Type B pancreatic cell (in vitro differentiated cells): ENCODE results near the gene SPTB. TPM values are rescaled to one million over a fixed set of nuclear protein-coding genes. Genes with fewer than 3 reads are reported as not detected.

Experiments
- DNase-seq: peaks from one replicate; pipeline ENCODE4 v3.0.0; 2021; ENCODE audit warnings: mixed read lengths; ENCODE audit not compliant: unreplicated experiment; ENCODE audit errors: extremely low spot score
- H3K27ac Mint-ChIP-seq: 2 replicates; pipeline ENCODE4 v1.8.0; 2021; ENCODE audit warnings: mild to moderate bottlenecking, mixed read lengths
- H3K27me3 Mint-ChIP-seq: 2 replicates; pipeline ENCODE4 v1.8.0; 2021; ENCODE audit warnings: mixed read lengths
- H3K36me3 Mint-ChIP-seq: 2 replicates; pipeline ENCODE4 v1.8.0; 2021; ENCODE audit warnings: mixed read lengths
- H3K4me1 Mint-ChIP-seq: one replicate; pipeline ENCODE4 v1.8.0; 2021; ENCODE audit warnings: mixed read lengths; ENCODE audit not compliant: unreplicated experiment
- H3K4me3 Mint-ChIP-seq: 2 replicates; pipeline ENCODE4 v1.8.0; 2021; ENCODE audit warnings: mild to moderate bottlenecking, mixed read lengths
- H3K9me3 Mint-ChIP-seq: 2 replicates; pipeline ENCODE4 v1.8.0; 2021; ENCODE audit warnings: mixed read lengths
- total RNA-seq: library from RNA; stranded (reverse); gene quantifications from 2 replicates; pipeline ENCODE4 v1.2.1, GENCODE V29; 2021; ENCODE audit warnings: low replicate concordance
- TF ChIP-seq, protein P1 (sequence below): fragments of 200-600 bp; sonication (generic); conservative IDR thresholded peaks from 2 replicates; pipeline ENCODE4 v1.5.0; 2021; ENCODE audit warnings: antibody characterized with exemption, mild to moderate bottlenecking

The SPTB gene
- total RNA-seq, 1 donor from 2014 or later, result 3.8 TPM

GRCh38 chr14:64773046-64773445 lies 106.7 kb downstream of the SPTB start:
- Mint-ChIP-seq H3K27ac (no peak overlapping the region), H3K4me3 (no peak overlapping the region), H3K27me3 (peaks cover 3% of the 10 kb centered on the region), H3K36me3 (peaks cover 7% of the 10 kb centered on the region), H3K4me1 (peaks cover 4% of the 10 kb centered on the region), H3K9me3 (no peaks in the 10 kb centered on the region)
- DNase-seq, result no peak
- TF ChIP-seq, protein P1, sequence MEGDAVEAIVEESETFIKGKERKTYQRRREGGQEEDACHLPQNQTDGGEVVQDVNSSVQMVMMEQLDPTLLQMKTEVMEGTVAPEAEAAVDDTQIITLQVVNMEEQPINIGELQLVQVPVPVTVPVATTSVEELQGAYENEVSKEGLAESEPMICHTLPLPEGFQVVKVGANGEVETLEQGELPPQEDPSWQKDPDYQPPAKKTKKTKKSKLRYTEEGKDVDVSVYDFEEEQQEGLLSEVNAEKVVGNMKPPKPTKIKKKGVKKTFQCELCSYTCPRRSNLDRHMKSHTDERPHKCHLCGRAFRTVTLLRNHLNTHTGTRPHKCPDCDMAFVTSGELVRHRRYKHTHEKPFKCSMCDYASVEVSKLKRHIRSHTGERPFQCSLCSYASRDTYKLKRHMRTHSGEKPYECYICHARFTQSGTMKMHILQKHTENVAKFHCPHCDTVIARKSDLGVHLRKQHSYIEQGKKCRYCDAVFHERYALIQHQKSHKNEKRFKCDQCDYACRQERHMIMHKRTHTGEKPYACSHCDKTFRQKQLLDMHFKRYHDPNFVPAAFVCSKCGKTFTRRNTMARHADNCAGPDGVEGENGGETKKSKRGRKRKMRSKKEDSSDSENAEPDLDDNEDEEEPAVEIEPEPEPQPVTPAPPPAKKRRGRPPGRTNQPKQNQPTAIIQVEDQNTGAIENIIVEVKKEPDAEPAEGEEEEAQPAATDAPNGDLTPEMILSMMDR, result no peak

DNA sequence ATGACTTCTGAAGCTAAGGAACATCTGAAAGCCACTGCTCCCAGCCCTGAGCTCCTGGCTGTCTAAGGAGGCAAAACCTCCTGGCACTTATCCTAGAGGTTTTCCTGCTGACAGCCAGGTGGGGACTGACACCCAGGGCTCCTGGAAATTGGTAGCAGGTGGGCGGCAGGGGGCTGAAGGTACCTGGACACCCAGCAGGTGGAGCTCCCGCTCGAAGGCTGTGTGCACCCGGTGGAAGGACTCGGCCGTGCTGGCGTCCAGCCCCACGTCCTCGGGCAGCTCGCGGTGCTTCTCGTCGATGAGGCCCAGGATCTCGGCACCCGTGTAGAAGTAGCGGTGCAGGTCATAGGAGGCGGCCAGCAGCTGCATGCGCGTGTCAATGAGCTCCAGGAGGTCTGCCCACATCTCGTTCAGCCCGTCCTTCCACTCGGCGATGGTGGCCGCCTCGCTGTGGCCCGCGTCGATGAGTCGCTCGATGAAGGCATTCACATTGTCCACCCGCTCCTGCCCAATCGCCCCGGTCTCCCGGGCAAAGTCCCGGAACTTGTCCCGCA lies 107.2 kb downstream of the SPTB start:
- no peak overlapping the region for H3K4me3 Mint-ChIP-seq
- TF ChIP-seq, protein P1, result no peak
- peaks cover 4% of the 10 kb centered on the region for H3K4me1 Mint-ChIP-seq
- no peaks in the 10 kb centered on the region for H3K9me3 Mint-ChIP-seq
- H3K27me3 Mint-ChIP-seq, result peaks cover 3% of the 10 kb centered on the region
- DNase-seq, result no peak
- peaks cover 7% of the 10 kb centered on the region for H3K36me3 Mint-ChIP-seq
- H3K27ac Mint-ChIP-seq, result no peak overlapping the region

DNA sequence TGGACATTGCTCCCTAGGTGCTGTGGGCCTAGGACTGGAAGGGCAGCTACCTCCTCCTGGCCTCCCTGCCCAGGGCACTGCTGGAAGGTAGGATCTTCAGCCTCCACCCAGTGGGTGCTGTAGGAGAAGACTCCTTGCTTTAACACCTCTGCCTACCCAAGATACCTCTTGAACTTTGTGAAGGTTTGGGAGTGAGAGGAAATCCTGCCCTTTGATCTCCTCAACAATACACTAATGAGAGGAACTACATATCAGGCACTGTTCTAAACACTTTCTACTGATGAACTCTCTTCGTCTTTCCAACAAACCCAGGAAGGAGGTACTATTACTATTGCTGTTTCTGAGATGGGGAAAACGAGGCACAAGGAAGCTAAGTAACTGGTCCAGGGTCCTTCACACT lies 108.5 kb downstream of the SPTB start:
- Mint-ChIP-seq H3K4me1 (peaks cover 9% of the 10 kb centered on the region), H3K36me3 (peaks cover 4% of the 10 kb centered on the region), H3K4me3 (no peak overlapping the region), H3K9me3 (no peaks in the 10 kb centered on the region), H3K27ac (no peak overlapping the region), H3K27me3 (no peaks in the 10 kb centered on the region)
- TF ChIP-seq, protein P1, result no peak
- no peak for DNase-seq

GRCh38 chr14:64770751-64771150 lies 109.0 kb downstream of the SPTB start:
- H3K4me3 Mint-ChIP-seq, result no peak overlapping the region
- TF ChIP-seq, protein P1, result no peak
- no peak for DNase-seq
- H3K4me1 Mint-ChIP-seq, result peaks cover 13% of the 10 kb centered on the region
- H3K27ac Mint-ChIP-seq, result no peak overlapping the region
- H3K9me3 Mint-ChIP-seq, result no peaks in the 10 kb centered on the region
- H3K36me3 Mint-ChIP-seq, result peaks cover under 1% of the 10 kb centered on the region
- H3K27me3 Mint-ChIP-seq, result no peaks in the 10 kb centered on the region

- Mint-ChIP-seq H3K36me3 (no peaks in the 10 kb centered on the region), H3K4me1 (peaks cover 17% of the 10 kb centered on the region), H3K4me3 (no peak overlapping the region), H3K9me3 (no peaks in the 10 kb centered on the region), H3K27ac (no peak overlapping the region), H3K27me3 (no peaks in the 10 kb centered on the region)
- DNase-seq, result no peak
- TF ChIP-seq, protein P1, result no peak
Observed at GRCh38 chr14:64769096-64770020, 110.3 kb downstream of the SPTB start.
